Measurements from ENCODE around the gene RRAGC.

DNA sequence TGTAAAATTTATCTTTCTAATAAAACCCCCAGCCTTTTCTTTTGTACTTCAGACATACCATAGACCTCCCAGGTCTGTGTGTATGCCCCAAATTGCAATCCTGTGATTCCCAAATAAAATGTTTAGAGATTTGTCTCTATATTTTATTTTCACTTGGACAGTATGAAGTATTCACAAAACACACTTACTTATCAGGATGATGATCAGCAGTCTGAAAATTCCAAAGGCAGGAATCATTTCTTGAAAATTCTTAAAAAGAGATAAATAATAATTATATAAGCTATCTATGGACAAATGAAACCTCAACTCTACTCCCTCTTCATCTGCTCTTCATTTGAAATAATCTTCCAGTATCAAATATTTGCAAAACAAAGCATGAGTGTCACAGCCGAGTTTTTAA is 33.4 kb upstream of the RRAGC start:
- TF ChIP-seq, protein P1, sequence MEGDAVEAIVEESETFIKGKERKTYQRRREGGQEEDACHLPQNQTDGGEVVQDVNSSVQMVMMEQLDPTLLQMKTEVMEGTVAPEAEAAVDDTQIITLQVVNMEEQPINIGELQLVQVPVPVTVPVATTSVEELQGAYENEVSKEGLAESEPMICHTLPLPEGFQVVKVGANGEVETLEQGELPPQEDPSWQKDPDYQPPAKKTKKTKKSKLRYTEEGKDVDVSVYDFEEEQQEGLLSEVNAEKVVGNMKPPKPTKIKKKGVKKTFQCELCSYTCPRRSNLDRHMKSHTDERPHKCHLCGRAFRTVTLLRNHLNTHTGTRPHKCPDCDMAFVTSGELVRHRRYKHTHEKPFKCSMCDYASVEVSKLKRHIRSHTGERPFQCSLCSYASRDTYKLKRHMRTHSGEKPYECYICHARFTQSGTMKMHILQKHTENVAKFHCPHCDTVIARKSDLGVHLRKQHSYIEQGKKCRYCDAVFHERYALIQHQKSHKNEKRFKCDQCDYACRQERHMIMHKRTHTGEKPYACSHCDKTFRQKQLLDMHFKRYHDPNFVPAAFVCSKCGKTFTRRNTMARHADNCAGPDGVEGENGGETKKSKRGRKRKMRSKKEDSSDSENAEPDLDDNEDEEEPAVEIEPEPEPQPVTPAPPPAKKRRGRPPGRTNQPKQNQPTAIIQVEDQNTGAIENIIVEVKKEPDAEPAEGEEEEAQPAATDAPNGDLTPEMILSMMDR (conservative IDR thresholded peaks at IDR 0.05 in 1 of 2, IDR thresholded peaks at IDR 0.05 in 1 of 2; ENCODE audit: extremely low read depth in 1 of 2, insufficient read depth in 1 of 2, low read depth in 1 of 2, low read length in 2 of 2): no peak
- TF ChIP-seq EZH2 (IDR thresholded peaks at IDR 0.05; ENCODE audit: borderline replicate concordance, low read length): no peak
